ENCODE data around the gene GP1BA.

GP1BA gene

DNA sequence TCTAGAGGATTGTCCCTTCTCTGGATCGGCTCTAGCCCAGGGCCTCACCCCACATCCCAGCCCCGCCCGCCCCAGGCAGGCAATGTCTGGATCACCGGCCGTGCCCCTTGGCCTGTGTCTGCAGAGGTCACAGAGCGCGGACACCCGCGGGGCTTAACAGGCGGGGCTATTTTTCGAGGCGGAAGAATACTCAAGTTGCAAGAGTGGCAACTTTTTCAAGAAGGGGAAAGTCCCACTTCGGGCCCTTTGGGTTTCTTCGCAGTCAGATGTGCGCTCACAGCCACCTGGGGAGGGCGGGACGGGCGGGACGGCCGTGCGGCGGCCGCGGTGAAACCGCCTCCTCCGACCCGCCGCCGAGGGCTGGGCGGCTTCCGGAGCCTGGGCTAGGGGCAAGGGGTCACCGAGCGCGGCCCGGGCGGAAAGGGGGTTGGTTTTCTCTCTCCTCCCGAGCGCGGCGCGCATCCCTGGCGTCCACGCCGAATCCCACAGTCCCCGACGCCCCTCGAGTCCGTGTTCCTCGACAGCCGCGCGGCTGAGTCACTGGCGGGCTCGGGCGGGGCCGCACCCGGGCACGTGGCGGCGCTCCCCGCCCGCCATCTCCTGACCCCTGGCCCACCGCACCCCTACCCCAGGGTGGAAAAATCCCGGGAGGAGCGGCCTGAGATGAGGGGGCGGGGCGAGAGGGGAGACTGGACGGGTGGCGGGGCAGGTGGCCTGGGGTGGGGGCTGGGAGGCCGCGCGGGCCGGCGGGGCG, 17.4 kb downstream of the GP1BA start:
- DNase-seq (ENCODE audit: low spot score) (peak; percentile 70), FAIRE-seq (no peak)

DNA sequence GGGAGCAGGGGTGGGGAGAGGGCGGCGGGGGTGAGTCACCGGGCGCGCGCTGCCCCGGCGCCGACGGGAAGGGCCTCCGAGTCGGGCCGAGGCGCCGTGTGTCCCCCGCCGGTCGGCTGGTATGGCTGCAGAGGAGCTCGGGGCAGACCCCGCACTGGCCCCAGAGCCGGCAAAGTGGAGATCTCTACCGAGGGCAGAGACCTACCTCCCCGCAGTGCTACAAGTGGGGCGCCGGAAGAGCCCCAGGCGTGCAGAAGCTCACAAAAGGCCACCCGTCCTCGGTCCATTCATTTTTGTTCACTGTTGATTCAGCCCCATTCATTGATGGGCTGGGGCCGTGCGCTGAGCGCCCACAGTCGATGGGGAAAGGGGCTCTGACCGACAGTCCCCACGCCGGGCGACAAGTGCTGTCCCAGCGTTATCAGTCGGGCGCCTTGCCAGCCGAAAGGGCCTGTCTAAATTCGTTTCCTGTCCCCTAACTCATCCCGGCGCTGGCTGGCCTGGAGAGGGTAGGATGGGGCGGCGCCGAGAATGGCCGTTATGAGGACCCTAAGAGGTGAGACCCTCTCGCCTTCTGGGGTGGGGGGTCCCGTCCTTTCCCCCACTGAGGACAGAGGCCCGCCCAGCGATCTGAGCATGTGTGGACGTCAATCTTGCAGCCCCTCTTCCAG, 18.1 kb downstream of the GP1BA start:
- no peak for DNase-seq (ENCODE audit: low spot score)
- FAIRE-seq: no peak

DNA sequence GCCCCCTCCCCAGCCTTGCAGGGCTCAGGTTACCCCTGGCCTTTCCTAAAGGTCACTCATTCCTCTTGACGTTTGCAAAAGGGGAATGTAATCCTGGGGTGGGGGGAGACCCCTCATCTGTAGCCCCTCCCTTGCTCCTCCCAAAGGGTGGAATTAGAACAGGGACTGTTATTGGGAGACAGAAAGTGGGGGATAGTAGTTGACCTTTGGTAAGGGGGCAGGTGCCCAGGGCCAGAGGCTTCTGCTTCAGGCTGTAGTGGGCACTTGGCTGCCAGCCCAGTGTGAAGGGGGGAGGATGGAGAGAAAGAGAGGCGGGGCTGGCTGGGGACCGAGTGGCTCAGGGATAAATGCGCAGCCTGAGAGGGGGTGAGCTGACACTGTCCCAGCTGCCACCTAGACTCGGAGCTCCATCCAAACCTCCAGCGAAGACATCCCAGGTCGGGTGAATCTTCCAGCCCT, 18.7 kb downstream of the GP1BA start, which contains the start of gene ENO3:
ENO3 (plus strand) TSS at position 374 of the 459 bp plus-strand sequence. CDS start 711 bp downstream, outside the sequence.
- FAIRE-seq: no peak
- no peak for DNase-seq (ENCODE audit: low spot score)

DNA sequence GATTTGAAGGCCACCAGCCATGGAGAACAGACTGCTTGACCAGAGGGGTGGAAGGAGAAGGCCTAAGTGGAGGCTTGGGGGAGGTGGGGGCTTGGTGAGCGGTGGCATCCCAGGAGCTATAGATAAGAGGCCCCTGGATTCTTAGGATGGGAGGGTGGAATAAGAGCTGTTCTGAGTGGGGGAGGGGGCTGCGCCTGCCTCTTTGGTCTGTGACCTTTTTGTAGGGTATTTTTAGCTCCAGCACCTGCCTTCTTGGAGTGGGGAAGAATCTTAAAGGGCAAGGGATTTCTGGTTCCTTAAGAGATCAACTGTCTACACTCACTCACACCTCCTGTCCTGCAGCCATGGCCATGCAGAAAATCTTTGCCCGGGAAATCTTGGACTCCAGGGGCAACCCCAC, 19.4 kb downstream of the GP1BA start:
- DNase-seq (ENCODE audit: low spot score): no peak
- FAIRE-seq: no peak

DNA sequence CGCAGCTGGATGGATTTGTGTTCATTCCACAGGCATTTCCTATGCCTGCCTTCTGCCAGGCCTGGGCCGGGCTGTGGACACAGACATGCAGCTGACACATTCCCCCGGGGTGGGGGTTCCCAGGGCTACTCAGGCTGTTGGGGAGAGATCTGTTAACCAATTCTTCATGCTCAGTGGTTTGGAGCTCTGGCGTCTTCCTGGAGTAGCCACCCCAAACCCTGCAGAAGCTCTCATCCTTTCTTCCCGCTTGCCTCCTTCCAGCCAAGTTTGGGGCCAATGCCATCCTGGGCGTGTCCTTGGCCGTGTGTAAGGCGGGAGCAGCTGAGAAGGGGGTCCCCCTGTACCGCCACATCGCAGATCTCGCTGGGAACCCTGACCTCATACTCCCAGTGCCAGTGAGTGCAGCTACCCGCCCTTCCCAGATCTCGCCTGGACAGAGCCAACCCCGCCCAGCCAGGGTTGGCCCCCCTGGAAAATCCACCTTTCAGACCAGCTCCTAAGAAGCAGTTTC, 21.4 kb downstream of the GP1BA start:
- FAIRE-seq (no peak), DNase-seq (ENCODE audit: low spot score) (no peak)

DNA sequence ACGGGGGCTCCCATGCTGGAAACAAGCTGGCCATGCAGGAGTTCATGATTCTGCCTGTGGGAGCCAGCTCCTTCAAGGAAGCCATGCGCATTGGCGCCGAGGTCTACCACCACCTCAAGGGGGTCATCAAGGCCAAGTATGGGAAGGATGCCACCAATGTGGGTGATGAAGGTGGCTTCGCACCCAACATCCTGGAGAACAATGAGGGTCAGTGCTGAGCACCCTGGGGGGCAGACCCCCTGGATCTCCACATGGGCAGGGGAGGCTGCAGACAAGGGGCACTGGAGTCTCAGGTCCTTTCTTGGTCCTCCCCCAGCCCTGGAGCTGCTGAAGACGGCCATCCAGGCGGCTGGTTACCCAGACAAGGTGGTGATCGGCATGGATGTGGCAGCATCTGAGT, 23.0 kb downstream of the GP1BA start:
- FAIRE-seq: no peak
- no peak for DNase-seq (ENCODE audit: low spot score)

DNA sequence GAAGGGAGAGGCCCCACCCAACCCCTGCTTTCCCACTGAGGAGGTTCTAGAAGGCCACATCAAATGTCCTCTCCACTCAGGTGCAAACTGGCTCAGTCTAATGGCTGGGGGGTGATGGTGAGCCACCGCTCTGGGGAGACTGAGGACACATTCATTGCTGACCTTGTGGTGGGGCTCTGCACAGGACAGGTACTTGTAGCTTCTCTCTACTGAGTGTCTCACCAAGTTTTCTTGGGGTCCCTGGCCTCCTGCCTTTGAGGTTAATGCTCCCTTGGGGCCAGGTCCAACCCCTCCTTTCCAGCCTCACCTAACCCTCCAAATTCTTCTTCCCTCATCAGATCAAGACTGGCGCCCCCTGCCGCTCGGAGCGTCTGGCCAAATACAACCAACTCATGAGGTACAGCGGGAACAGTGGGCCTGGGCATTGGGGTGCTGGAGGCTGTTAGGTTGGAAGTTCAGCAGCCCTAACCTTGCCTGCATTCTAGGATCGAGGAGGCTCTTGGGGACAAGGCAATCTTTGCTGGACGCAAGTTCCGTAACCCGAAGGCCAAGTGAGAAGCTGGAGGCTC, 24.5 kb downstream of the GP1BA start:
- FAIRE-seq (no peak), DNase-seq (ENCODE audit: low spot score) (no peak)

DNA sequence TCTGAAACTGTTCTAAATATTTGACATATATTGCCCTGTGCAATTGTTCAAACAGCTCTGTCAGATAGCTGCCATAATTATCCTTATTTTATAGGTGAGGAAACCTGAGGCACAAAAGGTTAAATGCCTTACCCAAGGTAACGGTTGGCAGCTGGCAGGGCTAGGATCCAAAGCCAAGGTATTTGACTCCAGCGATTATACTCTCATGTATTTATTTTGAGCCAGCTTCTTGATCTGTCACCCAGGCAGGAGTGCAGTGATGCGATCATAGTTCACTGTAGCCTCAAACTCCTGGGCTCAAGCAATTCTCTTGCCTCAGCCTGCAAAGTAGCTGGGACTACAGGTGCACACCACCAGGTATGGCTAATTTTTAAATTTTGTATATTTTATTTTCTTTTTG, 26.0 kb downstream of the GP1BA start:
- FAIRE-seq: no peak
- no peak for DNase-seq (ENCODE audit: low spot score)

DNA sequence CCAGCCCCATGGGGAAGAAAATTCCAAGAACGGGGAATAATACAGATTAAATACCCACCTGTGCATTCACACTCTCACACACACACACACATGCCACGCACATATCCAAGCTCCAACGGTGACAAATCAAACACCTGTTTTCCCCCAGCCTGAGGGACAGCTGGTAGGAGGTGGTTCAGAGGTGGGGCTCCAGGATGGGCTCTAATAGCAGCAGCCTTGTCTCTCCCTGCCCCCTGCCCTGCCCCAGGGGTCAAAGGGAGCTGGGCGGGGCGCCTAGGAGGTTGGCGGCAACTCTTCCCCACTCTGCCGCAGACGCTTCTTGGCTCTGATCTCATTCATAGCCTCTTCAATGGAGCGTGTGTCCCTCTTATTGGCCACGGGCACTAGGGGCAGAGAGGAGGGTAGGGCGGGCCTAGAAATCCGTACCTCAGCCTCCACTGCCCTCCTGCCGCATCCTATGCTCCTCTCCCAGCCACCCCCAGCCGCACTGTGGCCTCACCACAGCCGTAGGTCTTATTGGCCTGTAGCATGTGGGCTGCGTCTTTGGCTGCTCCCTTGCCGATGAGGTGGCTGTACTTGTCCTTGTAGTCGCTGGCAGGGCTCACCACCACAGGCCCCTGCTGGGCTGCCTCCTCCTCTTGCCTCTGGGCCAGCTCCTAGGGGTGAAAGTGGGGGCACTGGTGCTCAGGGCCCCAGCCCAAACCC, 27.3 kb downstream of the GP1BA start:
- FAIRE-seq: no peak
- no peak for DNase-seq (ENCODE audit: low spot score)

DNA sequence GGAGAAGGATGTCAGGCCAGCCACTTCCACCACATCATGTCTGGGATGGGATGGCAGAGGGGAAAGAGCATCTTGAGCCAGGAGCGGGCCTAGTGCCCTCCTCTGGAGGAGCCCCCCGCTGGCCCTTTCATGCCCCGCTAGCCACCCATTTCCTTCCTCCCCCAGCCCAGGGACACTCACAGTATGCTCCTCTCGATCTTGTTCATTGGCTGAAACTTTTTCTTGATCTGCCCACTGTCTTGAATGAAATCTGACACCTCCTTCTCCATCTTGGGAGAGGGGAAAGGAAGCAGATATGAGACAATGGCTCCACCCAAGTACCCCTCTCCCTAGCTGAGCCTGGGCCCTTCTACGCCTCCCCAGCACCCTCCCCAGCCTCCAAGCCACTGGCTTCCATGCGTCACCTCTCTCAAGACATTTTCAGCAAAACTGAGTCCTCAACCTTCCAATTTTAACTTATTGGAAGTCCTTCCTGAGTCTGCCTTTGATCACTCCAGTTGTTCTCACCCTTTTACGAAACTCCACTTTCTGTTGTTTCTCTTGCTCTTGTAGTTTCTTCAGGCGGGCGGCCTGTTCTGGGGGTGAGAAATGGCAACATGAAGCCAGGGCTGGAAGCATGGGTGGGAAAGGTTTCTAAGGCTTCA, 28.3 kb downstream of the GP1BA start:
- DNase-seq (ENCODE audit: low spot score) (no peak), FAIRE-seq (no peak)

DNA sequence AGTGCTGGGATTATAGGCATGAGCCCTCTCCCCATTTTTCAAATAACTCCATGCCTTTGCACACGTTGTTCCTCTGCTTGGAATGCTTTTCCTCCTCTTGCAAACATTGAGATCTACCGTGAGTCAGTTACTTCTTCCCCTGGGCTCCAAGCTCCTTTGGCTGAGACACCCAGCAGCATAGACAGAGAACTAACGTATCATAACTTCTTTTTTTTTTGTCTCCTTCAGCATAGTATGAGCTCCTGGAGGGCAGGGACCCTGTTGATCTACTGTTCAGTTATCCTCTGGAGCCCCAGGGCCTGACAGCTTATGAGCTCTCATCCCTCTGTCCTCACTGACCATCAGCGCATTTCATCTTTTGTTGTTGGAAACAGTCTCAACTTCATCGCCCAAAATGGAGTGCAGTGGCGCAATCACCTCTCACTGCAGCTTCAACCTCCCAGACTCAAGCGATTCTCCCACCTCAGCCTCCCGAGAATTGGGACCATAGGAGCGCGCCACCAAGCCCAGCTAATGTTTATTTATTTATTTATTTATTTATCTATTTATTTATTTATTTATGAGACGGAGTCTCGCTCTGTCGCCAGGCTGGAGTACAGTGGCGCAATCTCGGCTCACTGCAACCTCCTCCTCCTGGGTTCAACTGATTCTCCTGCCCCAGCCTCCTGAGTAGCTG, 33.4 kb downstream of the GP1BA start:
- FAIRE-seq: no peak
- DNase-seq (ENCODE audit: low spot score): no peak

DNA sequence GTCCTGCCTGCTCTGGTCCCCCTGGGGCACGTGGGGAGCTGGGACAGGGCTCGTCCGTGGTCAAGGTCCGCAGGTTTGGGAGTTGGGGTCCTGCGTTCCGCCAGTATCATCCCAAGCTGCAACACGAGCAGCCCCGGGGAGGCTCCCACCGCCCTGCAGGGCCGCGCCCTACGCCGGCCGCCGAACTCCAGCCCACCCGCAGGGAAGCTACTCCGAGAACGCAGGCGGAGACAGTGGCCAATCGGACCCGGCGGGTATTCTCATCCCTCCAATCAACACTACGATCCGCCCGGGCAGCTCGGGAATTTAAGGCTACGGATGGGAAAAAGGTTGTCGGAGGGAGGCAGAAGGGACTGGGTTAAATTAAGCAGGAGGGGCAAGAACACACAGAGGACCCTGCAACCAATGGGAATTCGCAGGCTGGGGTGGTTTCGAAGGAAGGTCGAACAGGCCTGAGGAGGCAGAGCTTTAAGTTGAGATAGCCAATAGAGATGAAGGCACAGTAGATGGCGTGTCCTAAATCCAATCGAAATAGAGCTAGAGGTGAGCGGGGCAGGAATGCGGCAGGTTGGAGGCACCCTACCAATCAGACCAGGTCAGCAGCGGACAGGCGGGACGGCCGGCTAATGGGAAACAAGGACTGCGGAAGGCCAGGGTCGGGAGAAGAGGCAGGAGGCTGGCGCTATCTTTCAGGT, 34.9 kb downstream of the GP1BA start:
- FAIRE-seq: peak; percentile 20
- DNase-seq (ENCODE audit: low spot score): peak; percentile 94

DNA sequence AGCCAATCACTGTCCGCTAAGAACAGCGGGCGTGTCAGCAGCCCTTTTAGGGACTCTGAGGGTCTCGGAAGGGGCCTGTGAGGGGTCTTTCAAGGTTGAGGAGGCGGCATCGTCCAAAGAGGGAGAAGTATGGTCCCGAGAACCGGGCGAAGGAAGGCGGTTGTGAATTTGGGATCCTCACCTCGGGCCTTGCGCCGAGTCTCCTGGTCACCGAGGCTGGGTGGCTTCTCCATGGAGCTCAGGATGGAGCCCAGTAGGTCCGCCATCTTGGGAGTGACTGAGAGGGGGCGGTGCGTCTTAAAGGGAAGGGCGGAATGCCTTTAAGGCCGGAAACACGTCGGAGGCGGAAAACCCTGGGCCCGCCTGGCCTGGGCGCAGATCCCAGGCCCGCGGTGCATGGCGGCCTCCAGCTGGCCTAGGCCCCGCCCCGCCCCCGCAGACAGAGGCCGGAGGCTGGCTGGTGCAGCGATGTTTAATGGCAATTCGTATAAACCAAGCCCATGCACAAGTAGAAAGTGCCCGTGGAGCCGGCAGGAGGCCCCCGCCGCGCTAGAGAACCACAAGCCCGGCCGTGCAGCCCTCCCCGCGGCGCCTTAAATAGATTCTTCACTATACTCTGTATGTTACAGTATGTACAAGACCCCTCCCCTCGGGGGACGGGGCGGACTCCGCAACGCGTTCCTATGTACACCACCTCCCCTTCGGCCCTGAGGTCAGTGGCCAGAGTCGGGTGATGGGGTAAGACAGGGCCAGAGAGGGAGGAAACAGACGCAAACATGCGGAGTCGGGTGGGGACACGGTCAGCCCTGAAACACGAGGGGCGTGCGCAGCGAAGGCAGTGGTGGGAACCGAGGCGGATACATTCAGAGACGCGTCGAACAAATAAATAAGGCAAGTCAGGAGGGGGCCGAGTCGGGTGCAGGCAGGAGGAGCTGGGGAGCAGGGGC, 35.7 kb downstream of the GP1BA start, which contains the start of gene SPAG7:
SPAG7 (minus strand) TSS at position 279 of the 947 bp plus-strand sequence; CDS start at position 266, 13 bp downstream.
- peak; percentile 89 for DNase-seq (ENCODE audit: low spot score)
- FAIRE-seq: no peak

DNA sequence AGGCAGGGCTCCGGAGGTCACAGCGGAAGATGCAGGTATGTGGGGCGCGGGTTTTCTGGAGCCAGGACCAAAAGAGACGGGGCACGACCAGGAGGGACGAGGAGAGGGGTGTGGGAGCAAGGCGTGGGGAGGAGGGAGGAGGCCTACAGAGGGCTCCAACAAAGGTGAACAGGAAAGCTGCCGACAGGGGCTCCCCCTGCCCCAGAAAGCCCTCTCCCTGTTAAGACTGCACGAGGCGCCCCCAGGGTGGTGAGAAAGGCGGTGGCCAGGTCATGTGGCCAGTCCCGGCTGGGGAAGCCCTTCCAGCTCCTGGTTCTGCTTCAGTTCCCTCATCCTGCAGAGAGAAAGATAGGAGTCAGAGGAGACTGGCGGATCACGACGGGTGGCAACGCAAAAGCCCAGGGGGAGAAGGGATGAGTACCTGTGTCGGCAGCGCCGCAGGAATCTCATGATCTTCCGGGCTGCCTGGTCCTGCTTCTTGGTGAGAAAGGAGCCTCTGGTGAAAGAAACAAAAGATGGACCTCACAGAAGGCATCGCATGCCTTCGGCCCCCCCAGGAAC, 36.5 kb downstream of the GP1BA start:
- DNase-seq (ENCODE audit: low spot score) (no peak), FAIRE-seq (no peak)

DNA sequence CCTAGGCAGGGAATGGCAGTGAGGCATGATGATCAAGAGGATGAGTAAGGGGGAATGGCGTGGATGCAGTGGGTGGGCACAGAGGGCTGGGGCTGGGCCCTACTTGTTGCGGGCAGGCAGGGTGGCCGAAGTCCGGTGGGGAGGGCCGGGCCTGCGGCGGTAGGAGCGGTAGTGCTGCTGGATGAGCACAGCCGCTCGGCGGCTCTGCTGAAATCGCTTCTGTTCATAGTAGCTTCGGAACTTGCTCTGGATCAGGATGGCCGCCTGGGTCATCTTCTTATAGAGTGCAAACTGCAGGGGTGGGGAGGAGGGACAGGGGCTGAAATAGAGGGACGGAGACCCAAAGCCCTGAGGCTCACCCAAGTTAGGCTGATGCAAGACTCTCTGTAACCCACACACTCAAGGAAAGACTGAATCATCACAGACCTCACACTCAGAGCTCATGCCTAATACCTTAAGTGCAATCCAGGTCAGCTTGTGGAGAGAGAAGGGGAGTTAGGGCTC, 37.0 kb downstream of the GP1BA start:
- FAIRE-seq (no peak), DNase-seq (ENCODE audit: low spot score) (no peak)

DNA sequence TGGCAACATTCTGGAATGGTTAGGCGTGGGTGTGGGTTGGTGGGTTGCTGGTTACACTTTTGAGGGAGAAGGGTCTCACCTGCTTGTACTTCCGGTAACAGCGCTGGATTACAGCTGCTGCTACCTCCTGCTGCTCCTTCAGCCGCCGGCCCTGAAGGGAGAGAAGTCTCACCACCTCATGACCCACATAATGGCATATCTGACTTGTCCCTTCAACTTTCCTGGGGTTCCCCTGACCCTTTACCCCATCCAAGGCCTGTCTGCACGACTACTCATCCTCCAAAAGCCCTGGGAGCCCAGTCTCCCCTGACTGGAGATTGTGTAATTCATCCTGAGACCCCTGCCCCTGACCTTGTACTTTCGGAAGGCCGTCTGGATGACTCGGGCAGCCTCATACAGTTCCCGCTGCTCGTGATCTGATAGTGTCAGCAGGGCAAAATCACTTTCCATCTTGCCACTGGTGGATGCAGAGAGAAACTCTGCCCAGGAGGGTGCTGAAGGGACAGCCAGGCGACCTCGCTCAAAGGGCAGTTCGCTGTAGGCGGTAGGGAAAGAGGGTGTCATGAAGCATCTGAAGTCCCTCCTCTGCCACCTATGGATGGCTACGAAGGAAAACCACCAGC, 37.6 kb downstream of the GP1BA start:
- DNase-seq (ENCODE audit: low spot score) (no peak), FAIRE-seq (no peak)

DNA sequence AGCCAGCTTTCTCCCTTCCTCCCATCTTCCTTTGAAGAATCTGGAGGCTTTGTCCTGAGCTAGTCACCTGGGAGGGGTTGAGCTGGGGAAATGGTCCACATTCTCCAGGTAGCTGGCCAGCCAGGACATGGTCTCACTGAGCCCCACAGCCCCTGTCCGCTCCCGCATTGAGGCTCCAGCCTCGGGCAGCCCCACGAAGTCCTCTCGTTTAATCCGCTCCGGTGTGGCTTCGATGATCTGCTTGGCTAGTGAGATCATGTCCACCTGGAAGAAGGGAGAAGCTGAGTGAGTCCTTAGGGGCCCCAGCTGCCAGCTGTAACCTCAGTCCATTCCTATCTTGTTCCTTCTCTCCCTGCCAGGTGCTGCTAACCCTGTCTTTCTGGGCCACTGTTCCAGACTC, 38.2 kb downstream of the GP1BA start:
- no peak for FAIRE-seq
- no peak for DNase-seq (ENCODE audit: low spot score)

DNA sequence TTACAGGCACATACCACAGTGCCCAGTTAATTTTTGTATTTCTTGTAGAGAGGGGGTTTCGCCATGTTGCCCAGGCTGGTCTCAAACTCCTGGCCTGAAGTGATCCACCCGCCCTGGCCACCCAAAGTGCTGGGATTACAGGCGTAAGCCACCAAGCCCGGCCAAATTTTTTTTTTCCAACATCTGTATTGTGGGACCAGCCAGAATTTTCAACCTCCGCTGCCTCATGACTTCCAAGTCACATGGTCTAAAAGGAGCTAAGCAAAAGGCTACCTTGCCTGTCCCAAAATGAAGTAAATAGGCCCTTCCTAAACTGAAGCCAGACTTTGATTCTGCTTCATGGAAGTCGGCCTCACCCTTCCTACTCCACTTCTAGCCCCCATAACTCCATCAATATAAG, 39.7 kb downstream of the GP1BA start:
- FAIRE-seq (no peak), DNase-seq (ENCODE audit: low spot score) (no peak)

Measured in urothelium cell line (cell line).